ENCODE data around the gene NECTIN2.

DNA sequence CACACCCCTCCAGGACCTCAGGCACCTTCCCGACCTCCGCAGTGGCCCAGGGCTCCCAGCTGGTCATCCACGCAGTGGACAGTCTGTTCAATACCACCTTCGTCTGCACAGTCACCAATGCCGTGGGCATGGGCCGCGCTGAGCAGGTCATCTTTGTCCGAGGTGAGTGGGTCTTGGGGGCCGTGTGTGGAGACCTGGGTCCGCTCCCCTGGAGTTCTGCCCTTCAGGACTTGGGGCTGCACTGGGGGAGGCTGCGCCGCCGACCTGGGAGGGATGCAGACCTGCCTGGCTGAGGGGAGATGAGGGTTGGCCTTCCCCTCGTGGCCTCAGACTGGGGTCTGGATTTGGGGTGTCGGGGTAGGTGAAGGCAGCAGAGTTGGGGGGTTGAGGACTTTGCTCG lies 28.2 kb downstream of the NECTIN2 start:
- TF ChIP-seq POLR2A (IDR thresholded peaks at IDR 0.05; ENCODE audit: borderline replicate concordance, extremely low read depth, insufficient read depth, insufficient read length) = no peak
- no peak for TF ChIP-seq POLR2AphosphoS5 (IDR thresholded peaks at IDR 0.05; ENCODE audit: low read depth, low read length)
- TF ChIP-seq, protein P1, sequence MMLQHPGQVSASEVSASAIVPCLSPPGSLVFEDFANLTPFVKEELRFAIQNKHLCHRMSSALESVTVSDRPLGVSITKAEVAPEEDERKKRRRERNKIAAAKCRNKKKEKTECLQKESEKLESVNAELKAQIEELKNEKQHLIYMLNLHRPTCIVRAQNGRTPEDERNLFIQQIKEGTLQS (IDR thresholded peaks at IDR 0.05) = no peak
- TF ChIP-seq ZNF274 (IDR thresholded peaks at IDR 0.05; ENCODE audit: low read depth, low read length) = no peak
- TF ChIP-seq, protein P2, sequence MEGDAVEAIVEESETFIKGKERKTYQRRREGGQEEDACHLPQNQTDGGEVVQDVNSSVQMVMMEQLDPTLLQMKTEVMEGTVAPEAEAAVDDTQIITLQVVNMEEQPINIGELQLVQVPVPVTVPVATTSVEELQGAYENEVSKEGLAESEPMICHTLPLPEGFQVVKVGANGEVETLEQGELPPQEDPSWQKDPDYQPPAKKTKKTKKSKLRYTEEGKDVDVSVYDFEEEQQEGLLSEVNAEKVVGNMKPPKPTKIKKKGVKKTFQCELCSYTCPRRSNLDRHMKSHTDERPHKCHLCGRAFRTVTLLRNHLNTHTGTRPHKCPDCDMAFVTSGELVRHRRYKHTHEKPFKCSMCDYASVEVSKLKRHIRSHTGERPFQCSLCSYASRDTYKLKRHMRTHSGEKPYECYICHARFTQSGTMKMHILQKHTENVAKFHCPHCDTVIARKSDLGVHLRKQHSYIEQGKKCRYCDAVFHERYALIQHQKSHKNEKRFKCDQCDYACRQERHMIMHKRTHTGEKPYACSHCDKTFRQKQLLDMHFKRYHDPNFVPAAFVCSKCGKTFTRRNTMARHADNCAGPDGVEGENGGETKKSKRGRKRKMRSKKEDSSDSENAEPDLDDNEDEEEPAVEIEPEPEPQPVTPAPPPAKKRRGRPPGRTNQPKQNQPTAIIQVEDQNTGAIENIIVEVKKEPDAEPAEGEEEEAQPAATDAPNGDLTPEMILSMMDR (IDR thresholded peaks at IDR 0.05 in 2 of 3, conservative IDR thresholded peaks at IDR 0.05 in 1 of 3; ENCODE audit: borderline replicate concordance in 1 of 3, insufficient read depth in 1 of 3, low read depth in 2 of 3, low read length in 2 of 3) = no peak
- TF ChIP-seq RAD21 (IDR thresholded peaks at IDR 0.05; ENCODE audit: low read depth) = no peak
- TF ChIP-seq, protein P3, sequence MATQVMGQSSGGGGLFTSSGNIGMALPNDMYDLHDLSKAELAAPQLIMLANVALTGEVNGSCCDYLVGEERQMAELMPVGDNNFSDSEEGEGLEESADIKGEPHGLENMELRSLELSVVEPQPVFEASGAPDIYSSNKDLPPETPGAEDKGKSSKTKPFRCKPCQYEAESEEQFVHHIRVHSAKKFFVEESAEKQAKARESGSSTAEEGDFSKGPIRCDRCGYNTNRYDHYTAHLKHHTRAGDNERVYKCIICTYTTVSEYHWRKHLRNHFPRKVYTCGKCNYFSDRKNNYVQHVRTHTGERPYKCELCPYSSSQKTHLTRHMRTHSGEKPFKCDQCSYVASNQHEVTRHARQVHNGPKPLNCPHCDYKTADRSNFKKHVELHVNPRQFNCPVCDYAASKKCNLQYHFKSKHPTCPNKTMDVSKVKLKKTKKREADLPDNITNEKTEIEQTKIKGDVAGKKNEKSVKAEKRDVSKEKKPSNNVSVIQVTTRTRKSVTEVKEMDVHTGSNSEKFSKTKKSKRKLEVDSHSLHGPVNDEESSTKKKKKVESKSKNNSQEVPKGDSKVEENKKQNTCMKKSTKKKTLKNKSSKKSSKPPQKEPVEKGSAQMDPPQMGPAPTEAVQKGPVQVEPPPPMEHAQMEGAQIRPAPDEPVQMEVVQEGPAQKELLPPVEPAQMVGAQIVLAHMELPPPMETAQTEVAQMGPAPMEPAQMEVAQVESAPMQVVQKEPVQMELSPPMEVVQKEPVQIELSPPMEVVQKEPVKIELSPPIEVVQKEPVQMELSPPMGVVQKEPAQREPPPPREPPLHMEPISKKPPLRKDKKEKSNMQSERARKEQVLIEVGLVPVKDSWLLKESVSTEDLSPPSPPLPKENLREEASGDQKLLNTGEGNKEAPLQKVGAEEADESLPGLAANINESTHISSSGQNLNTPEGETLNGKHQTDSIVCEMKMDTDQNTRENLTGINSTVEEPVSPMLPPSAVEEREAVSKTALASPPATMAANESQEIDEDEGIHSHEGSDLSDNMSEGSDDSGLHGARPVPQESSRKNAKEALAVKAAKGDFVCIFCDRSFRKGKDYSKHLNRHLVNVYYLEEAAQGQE (IDR thresholded peaks at IDR 0.05; ENCODE audit: low read depth) = no peak
- no peak for TF ChIP-seq CBX3 (IDR thresholded peaks at IDR 0.05; ENCODE audit: low read depth)
- TF ChIP-seq CEBPB (IDR thresholded peaks at IDR 0.05; ENCODE audit: low read depth) = no peak
- no peak for TF ChIP-seq EZH2 (IDR thresholded peaks at IDR 0.05)
- TF ChIP-seq TCF7L2 (IDR thresholded peaks at IDR 0.05; ENCODE audit: borderline replicate concordance, extremely low read depth, insufficient read depth, insufficient read length) = no peak
- TF ChIP-seq EGR1 (IDR thresholded peaks at IDR 0.05; ENCODE audit: low read depth) = no peak
- no peak for TF ChIP-seq SRF (IDR thresholded peaks at IDR 0.05; ENCODE audit: low read depth)
- TF ChIP-seq ZFX (IDR thresholded peaks at IDR 0.05) = no peak
